HepG2 (cell line): Measurements from ENCODE around the gene TANGO6. TPM values are rescaled to one million over a fixed set of nuclear protein-coding genes. Genes with fewer than 3 reads are reported as not detected.

Experiments used
- ATAC-seq: fragments of 200-7000 bp; cut with Tn5 transposase; 3 replicates; pipeline ENCODE4 v1.9.1; 2020; ENCODE audit warnings: mild to moderate bottlenecking, moderate library complexity
- BruUV-seq: library from RNA; stranded (reverse); fragments of 400-500 nt; replicated peaks from 2 replicates; lab custom pipeline; 2021; lab: Mats Ljungman, UMichigan
- CTCF ChIA-PET: fragments of 300-600 bp; formaldehyde crosslinking; extraction: SDS; loops from one replicate; lab custom pipeline; 2021; ENCODE audit warnings: low total read pairs, inconsistent platforms, low intra/inter-chr PET ratio; lab: Yijun Ruan, JAX
- POLR2A ChIA-PET: fragments of 350-600 bp; sonication (Branson Sonifier 250); formaldehyde crosslinking; loops from one replicate; lab custom pipeline; 2020; ENCODE audit warnings: antibody characterized with exemption, inconsistent platforms; lab: Yijun Ruan, JAX
- DNase-seq: peaks from one replicate; pipeline ENCODE4 v3.0.0-alpha.2; 2015; ENCODE audit warnings: low spot score
- FAIRE-seq: peaks from 3 replicates; lab custom pipeline; 2011; peaks lifted over from hg19 to GRCh38; lab: Jason Lieb, UNC
- H2AFZ ChIP-seq: one replicate; pipeline ENCODE4 v1.6.1; 2011; ENCODE audit warnings: low read length, inconsistent platforms
- H3K27ac ChIP-seq: fragments of 300-600 bp; 3 replicates; pipeline ENCODE4 v1.8.0; 2011; ENCODE audit warnings: mixed run types, mild to moderate bottlenecking, mixed read lengths, low read length, inconsistent platforms; ENCODE audit not compliant: insufficient read depth; ENCODE audit errors: extremely low read length
- H3K27me3 ChIP-seq, 2 experiments: fragments of 200-600 bp in 1 of 2; 2 replicates in 1 of 2; 3 replicates in 1 of 2; pipeline versions ENCODE4 v1.6.0 to v1.8.0; 2011; ENCODE audit warnings: low read length in 2 of 2, mild to moderate bottlenecking in 2 of 2, moderate library complexity in 2 of 2, inconsistent platforms in 1 of 2; ENCODE audit not compliant: insufficient read depth in 2 of 2, control insufficient read depth in 1 of 2
- H3K36me3 ChIP-seq, 2 experiments: fragments of 200-600 bp in 1 of 2; replicated peaks in 1 of 2; 2 replicates in 1 of 2; 3 replicates in 1 of 2; pipeline versions ENCODE4 v1.5.1 to v1.8.0; 2011; ENCODE audit warnings: low read length in 2 of 2, inconsistent platforms in 1 of 2; ENCODE audit not compliant: insufficient read depth in 2 of 2, control insufficient read depth in 1 of 2
- H3K4me1 ChIP-seq: 2 replicates; pipeline ENCODE4 v1.5.1; 2012; ENCODE audit warnings: low read length, inconsistent platforms; ENCODE audit not compliant: insufficient read depth
- H3K4me2 ChIP-seq: 2 replicates; pipeline ENCODE4 v1.6.0; 2011; ENCODE audit warnings: low read depth, low read length, inconsistent platforms
- H3K4me3 ChIP-seq, 3 experiments: fragments of 200-600 bp in 1 of 3; sonication (generic), shearing (Covaris generic) in 1 of 3; replicated peaks in 1 of 3; 2 replicates each; pipeline ENCODE4 v1.5.1; 2011 to 2016; ENCODE audit warnings: low read length in 3 of 3, inconsistent platforms in 2 of 3, low read depth in 2 of 3, mild to moderate bottlenecking in 2 of 3, control low read depth in 1 of 3, mixed read lengths in 1 of 3; ENCODE audit not compliant: insufficient read depth in 1 of 3
- H3K79me2 ChIP-seq: one replicate; pipeline ENCODE4 v1.6.1; 2011; ENCODE audit warnings: low read length, inconsistent platforms; ENCODE audit not compliant: insufficient read depth
- H3K9ac ChIP-seq: 2 replicates; pipeline ENCODE4 v1.6.0; 2011; ENCODE audit warnings: mild to moderate bottlenecking, low read depth, low read length, inconsistent platforms; ENCODE audit not compliant: insufficient read depth
- H3K9me3 ChIP-seq: 2 replicates; pipeline ENCODE4 v1.5.1; 2012; ENCODE audit warnings: mild to moderate bottlenecking, low read length
- H4K20me1 ChIP-seq: 2 replicates; pipeline ENCODE4 v1.6.0; 2011; ENCODE audit warnings: inconsistent platforms, mild to moderate bottlenecking, low read length, moderate library complexity; ENCODE audit not compliant: insufficient read depth
- AHR ChIP-seq: IDR thresholded peaks from 2 replicates; pipeline ENCODE4 v1.6.1; 2018; ENCODE audit warnings: missing genetic modification reagents, missing compliant biosample characterization
- ATF2 ChIP-seq: sonication (generic); formaldehyde crosslinking; IDR thresholded peaks from 2 replicates; pipeline ENCODE4 v1.4.0; 2020; ENCODE audit warnings: missing genetic modification reagents
- CREB1 ChIP-seq, 2 experiments: fragments of 450-650 bp in 1 of 2; IDR thresholded peaks; 2 replicates each; pipeline ENCODE4 v1.6.1; 2016 to 2017; ENCODE audit warnings: control low read depth in 1 of 2, mild to moderate bottlenecking in 1 of 2, missing compliant biosample characterization in 1 of 2, missing genetic modification characterization in 1 of 2
- GABPA ChIP-seq, 2 experiments: IDR thresholded peaks; 2 replicates each; pipeline ENCODE4 v1.6.1; 2011 to 2016; ENCODE audit warnings: low read depth in 2 of 2, low read length in 1 of 2, missing biosample characterization in 1 of 2, missing genetic modification characterization in 1 of 2
- GLMP ChIP-seq: sonication (generic); formaldehyde crosslinking; IDR thresholded peaks from 2 replicates; pipeline ENCODE4 v1.9.0; 2021; ENCODE audit warnings: missing genetic modification reagents, mild to moderate bottlenecking, borderline replicate concordance
- MTA1 ChIP-seq: sonication (generic); formaldehyde crosslinking; IDR thresholded peaks from 2 replicates; pipeline ENCODE4 v1.4.0; 2020; ENCODE audit warnings: missing genetic modification reagents, mild to moderate bottlenecking, borderline replicate concordance
- NCOA2 ChIP-seq: sonication (generic); formaldehyde crosslinking; IDR thresholded peaks from 2 replicates; pipeline ENCODE4 v1.8.0; 2022; ENCODE audit warnings: inconsistent platforms
- NFYB ChIP-seq: sonication (generic); formaldehyde crosslinking; IDR thresholded peaks from 2 replicates; pipeline ENCODE4 v1.4.0; 2020; ENCODE audit warnings: missing genetic modification reagents
- PPARG ChIP-seq: conservative IDR thresholded peaks from 2 replicates; pipeline ENCODE4 v1.6.1; 2016; ENCODE audit warnings: missing biosample characterization, missing genetic modification reagents
- SNAPC2 ChIP-seq: sonication (generic); formaldehyde crosslinking; IDR thresholded peaks from 2 replicates; pipeline ENCODE4 v1.8.1; 2022; ENCODE audit warnings: mild to moderate bottlenecking, missing genetic modification reagents
- YEATS2 ChIP-seq: sonication (generic); formaldehyde crosslinking; IDR thresholded peaks from 2 replicates; pipeline ENCODE4 v1.4.0; 2020; ENCODE audit warnings: missing genetic modification reagents, borderline replicate concordance
- ZFP36L2 ChIP-seq: sonication (generic); formaldehyde crosslinking; IDR thresholded peaks from 2 replicates; pipeline ENCODE4 v1.4.0; 2020; ENCODE audit warnings: missing genetic modification reagents
- WGBS: methylation state at CpG from one replicate; pipeline ENCODE4 v1.1.6; 2017; ENCODE audit warnings: low lambda C conversion rate; 5-methylcytosine and 5-hydroxymethylcytosine counted together
- in situ Hi-C: cut with HindIII; loops from 2 replicates; pipeline ENCODE4 v1.10.0; 2017; ENCODE audit warnings: low pct_unique_long_range_greater_than_20kb; ENCODE audit not compliant: extremely low pct_ligation_motif_present
- intact Hi-C: fragments of 100-400 bp; cut with micrococcal nuclease; formaldehyde crosslinking; loops from one replicate; pipeline ENCODE4 v1.10.0; 2022; ENCODE audit not compliant: unreplicated experiment
- polyA plus RNA-seq, 8 experiments: library from polyadenylated mRNA; depleted of rRNA in 3 of 8; stranded (reverse) in 7 of 8; unstranded in 1 of 8; fragments of >200 nt; fragmentation: Illumina TruSeq in 4 of 8; extraction: Trizol in 4 of 8; gene quantifications; 2 replicates each; pipeline versions ENCODE4 v1.2.1 to v1.2.3, GENCODE V29; 2011 to 2016; ENCODE audit warnings: low read depth in 4 of 8, missing spikeins in 1 of 8, mixed read lengths in 1 of 8; ENCODE audit not compliant: insufficient read depth in 1 of 8
- total RNA-seq, 5 experiments: library from RNA; depleted of rRNA; stranded (reverse); fragments of >200 nt; fragmentation: Illumina TruSeq; extraction: Trizol; gene quantifications; 2 replicates each; pipeline ENCODE4 v1.2.3, GENCODE V29; 2016; ENCODE audit warnings: low read depth in 1 of 5

The TANGO6 gene
- total and polyA plus RNA-seq, 2 of the 13 experiments (the other 11 are each of a cell fraction or from before 2014, with no cell fraction given): 7.2 to 13.3 TPM

- Histone ChIP-seq H3K4me3 (no peak overlapping the region), H2AFZ (no peak overlapping the region), H3K79me2 (no peaks in the 10 kb centered on the region), H4K20me1 (no peaks in the 10 kb centered on the region), H3K27ac (peak overlapping the region; percentile 8)
- POLR2A ChIA-PET: no interaction called here
- WGBS: 78% methylated on average over 2 of the region's 2 CpGs
- TF ChIP-seq SNAPC2 (CRISPR knock-in tag): no peak
- TF ChIP-seq ATF2 (CRISPR knock-in tag): no peak
- TF ChIP-seq GABPA (IDR thresholded peaks at IDR 0.05; ENCODE audit: low read depth, low read length): no peak
- 0 out of 2 replicates have a peak, but pooled peaks have one; percentile 5 for TF ChIP-seq GABPA (CRISPR knock-in tag; IDR thresholded peaks at IDR 0.05; ENCODE audit: low read depth)
- no peak for TF ChIP-seq CREB1 (IDR thresholded peaks at IDR 0.05)
- TF ChIP-seq CREB1 (CRISPR knock-in tag; IDR thresholded peaks at IDR 0.05): peak; percentile 39; the same call in 1 of the 2 replicates
- no peak for TF ChIP-seq MTA1 (CRISPR knock-in tag)
- no peak for TF ChIP-seq ZFP36L2 (CRISPR knock-in tag)
- TF ChIP-seq GLMP (CRISPR knock-in tag): no peak
- TF ChIP-seq YEATS2 (CRISPR knock-in tag): 0 out of 2 replicates have a peak, but pooled peaks have one; percentile 26
- no peak for TF ChIP-seq NFYB (CRISPR knock-in tag)
- TF ChIP-seq PPARG (CRISPR knock-in tag): 0 out of 2 replicates have a peak, but pooled peaks have one; percentile 12
- no peak for TF ChIP-seq AHR
- TF ChIP-seq NCOA2 (CRISPR knock-in tag): 0 out of 2 replicates have a peak, but pooled peaks have one; percentile 2
- TF ChIP-seq, all 625 proteins: peak for 5
- ATAC-seq (no peak; the same call in 2 of the 3 replicates), DNase-seq (no peak), FAIRE-seq (no peak)
- Histone ChIP-seq H3K4me2 (peak overlapping the region; percentile 46), H3K27me3 (no peaks in the 10 kb centered on the region), H3K36me3 (no peaks in the 10 kb centered on the region), H3K4me1 (peaks cover 35% of the 10 kb centered on the region), H3K9ac (no peak overlapping the region), H3K9me3 (no peaks in the 10 kb centered on the region)
- in situ Hi-C loops: no loop called here
- CTCF ChIA-PET: no interaction called here
- intact Hi-C loops: loop anchor here (2.0 kb wide), 1 partner anchor 78 kb away; no protein-coding TSS in a partner anchor
- BruUV-seq: no TSS peak
Observed at GRCh38 chr16:69072640-69072974, 229.3 kb downstream of the TANGO6 start.
